Measurements from ENCODE around the gene RTN1.
"Not testable (repeated sequence)": the region's sequence is repeated elsewhere in the genome, so short reads cannot be mapped to it uniquely, and the experiment has no call there.

Gene RTN1

DNA sequence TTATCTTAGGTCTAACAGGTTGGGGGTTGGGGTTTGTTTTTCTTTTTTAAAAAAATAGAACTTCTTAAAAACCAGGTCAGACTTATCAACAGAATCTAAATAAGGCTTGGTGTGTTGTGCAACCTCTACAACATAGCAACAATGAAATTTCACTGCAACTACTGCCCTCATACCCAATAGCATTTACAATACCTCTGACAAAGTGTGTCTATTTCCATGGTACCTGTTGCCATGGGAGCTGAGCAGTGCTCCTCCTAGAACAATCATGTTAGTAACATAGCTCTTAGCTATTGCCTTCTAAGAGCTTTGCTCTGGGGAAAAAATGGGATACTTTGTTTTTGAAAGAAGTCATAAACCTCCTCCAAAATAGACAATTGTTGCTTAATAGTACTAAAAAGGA, 190.7 kb downstream of the RTN1 start:
- no peak overlapping the region for H3K4me3 ChIP-seq (ENCODE audit: low read depth, low read length)
- TF ChIP-seq, protein P1, sequence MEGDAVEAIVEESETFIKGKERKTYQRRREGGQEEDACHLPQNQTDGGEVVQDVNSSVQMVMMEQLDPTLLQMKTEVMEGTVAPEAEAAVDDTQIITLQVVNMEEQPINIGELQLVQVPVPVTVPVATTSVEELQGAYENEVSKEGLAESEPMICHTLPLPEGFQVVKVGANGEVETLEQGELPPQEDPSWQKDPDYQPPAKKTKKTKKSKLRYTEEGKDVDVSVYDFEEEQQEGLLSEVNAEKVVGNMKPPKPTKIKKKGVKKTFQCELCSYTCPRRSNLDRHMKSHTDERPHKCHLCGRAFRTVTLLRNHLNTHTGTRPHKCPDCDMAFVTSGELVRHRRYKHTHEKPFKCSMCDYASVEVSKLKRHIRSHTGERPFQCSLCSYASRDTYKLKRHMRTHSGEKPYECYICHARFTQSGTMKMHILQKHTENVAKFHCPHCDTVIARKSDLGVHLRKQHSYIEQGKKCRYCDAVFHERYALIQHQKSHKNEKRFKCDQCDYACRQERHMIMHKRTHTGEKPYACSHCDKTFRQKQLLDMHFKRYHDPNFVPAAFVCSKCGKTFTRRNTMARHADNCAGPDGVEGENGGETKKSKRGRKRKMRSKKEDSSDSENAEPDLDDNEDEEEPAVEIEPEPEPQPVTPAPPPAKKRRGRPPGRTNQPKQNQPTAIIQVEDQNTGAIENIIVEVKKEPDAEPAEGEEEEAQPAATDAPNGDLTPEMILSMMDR (conservative IDR thresholded peaks at IDR 0.05; ENCODE audit: low read depth, low read length): no peak
- peak; percentile 65 for DNase-seq (ENCODE audit: low read depth)

DNA sequence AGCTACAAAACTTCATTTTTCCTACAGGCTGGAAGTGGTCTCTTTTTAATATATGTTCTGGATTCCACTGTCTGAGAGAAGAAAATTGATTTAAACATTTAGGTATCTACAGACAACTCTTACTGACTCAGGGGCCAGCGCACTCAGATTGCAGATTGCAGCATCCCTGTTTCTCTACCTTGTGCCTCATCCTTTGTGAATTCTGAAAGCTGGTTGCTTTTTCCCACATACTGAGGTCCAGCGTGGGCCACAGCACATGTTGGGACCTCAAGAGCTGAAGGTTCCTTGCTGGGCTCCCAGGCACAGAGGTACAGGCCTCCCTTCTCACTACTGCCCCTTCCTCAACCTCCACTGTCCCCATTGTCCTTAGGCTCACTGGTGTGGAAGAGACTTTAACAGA, 192.2 kb downstream of the RTN1 start:
- no peak overlapping the region for H3K4me3 ChIP-seq (ENCODE audit: low read depth, low read length)
- peak; percentile 2 for DNase-seq (ENCODE audit: low read depth)
- TF ChIP-seq, protein P1 (conservative IDR thresholded peaks at IDR 0.05; ENCODE audit: low read depth, low read length): no peak

DNA sequence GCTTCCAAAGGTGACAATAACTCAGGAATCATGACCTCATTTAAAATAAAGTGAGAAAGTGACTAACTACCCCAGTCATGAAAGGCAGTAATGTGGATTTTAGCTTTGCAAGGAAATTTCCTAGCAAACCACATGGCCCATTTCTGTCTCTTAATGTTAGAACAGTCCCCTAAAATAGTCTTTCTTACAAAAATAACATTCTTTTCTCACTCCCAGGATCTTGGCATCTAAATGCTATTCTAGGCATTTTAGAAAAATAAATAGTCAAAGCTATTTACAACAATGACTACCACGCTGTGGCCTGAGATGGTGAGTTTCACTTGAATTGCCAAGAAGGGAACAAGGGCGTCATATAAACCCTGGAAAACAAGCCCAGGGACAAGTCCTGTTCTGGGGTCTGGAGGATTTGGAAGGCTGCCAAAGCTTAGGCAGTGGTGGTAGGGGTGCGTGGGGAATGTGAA, 192.8 kb downstream of the RTN1 start:
- H3K4me3 ChIP-seq (ENCODE audit: low read depth, low read length): no peak overlapping the region
- peak; percentile 63 for DNase-seq (ENCODE audit: low read depth)
- TF ChIP-seq, protein P1 (conservative IDR thresholded peaks at IDR 0.05; ENCODE audit: low read depth, low read length): no peak

DNA sequence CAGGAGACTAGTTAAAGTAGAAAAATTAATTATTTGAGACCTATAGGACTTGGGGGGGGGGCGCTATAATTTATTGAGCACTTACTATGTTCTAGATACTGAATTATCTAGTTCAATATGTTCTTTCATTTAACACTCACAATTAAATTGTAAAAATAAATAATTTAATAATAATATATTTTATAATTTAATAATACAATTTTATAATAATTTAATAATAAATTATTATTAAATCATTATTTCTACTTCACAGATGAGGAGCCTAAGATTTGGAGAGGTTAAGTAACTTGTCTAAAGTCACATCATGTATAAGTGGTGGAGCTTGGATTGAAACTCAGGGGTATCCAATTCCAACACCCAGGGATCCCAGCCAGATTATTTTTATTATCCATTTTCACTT, 195.2 kb downstream of the RTN1 start:
- TF ChIP-seq, protein P1 (conservative IDR thresholded peaks at IDR 0.05; ENCODE audit: low read depth, low read length): no peak
- DNase-seq (ENCODE audit: low read depth): no peak

DNA sequence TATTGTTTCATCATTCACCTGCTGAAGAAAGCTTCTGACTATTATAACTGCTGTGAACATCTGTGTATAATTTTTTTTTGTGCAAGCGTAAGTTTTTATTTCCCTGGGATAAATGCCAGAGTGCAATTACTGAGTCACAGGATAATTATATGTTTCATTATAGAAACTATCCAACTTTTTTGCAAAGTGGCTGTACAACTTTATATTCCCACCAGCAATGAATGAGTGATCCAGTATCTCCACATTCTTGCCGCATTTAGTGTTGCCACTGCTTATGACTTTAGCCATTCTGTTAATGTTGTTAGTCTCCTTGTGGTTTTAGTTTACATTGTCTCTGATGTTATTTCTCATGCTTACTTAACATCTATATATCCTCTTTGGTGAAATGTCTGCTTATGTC, 205.8 kb downstream of the RTN1 start:
- TF ChIP-seq, protein P1 (conservative IDR thresholded peaks at IDR 0.05; ENCODE audit: low read depth, low read length): no peak
- no peak for DNase-seq (ENCODE audit: low read depth)
- H3K4me3 ChIP-seq (ENCODE audit: low read depth, low read length): no peak overlapping the region

More for the DNA sequence above, 195.2 kb downstream of the RTN1 start:
- no peak overlapping the region for H3K4me3 ChIP-seq (ENCODE audit: low read depth, low read length)

DNA sequence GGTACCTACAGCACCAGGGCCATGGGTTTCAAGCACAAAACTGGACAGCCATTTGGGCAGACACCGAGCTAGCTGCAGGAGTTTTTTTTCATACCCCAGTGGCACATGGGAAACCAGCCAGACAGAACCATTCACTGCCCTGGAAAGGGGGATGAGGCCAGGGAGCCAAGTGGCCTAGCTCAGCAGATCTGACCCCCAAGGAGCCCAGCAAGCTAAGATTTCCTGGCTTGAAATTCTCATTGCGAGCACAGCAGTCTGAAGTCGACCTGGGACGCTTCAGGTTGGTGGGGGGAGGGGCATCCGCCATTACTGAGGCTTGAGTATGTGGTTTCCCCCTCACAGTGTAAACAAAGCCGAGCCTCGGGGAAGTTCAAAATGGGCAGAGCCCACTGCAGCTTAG, 212.8 kb downstream of the RTN1 start:
- H3K4me3 ChIP-seq (ENCODE audit: low read depth, low read length): no peak overlapping the region
- TF ChIP-seq, protein P1 (conservative IDR thresholded peaks at IDR 0.05; ENCODE audit: low read depth, low read length): no peak
- no peak for DNase-seq (ENCODE audit: low read depth)

DNA sequence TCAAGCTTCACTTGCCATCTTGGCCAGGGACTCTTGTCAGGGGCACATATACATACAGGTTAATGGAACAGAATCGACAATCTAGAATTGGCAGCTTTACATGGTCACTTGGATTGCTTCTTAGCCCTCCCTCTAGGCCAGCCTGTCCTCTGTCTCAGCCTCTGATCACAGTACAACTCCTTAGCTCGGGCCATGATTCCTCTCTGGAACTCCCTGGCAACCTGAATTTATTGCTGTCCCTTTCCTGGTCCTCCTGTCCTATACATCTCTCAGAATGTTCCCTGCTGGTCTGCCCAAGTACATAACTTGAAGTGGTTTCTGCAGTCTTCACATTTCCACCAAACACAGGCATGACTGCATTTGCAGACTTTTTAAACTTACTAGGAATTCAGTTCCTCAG, 214.1 kb downstream of the RTN1 start:
- DNase-seq (ENCODE audit: low read depth): peak; percentile 1
- TF ChIP-seq, protein P1 (conservative IDR thresholded peaks at IDR 0.05; ENCODE audit: low read depth, low read length): no peak
- no peak overlapping the region for H3K4me3 ChIP-seq (ENCODE audit: low read depth, low read length)

DNA sequence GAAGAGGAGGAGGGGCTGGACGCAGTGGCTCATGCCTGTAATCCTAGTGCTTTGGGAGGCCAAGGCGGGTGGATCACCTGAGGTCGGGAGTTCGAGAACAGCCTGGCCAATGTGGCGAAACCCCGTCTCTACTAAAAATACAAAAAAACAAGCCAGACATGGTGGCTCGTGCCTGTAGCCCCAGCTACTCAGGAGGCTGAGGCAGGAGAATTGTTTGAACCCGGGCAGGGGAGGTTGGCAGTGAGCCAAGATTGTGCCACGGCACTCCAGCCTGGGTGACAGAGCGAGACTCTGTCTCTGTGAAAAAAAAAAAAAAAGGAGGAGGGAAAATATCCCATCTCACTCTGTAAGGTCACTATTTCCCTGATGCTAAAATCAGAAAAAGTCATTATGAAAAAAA, 216.4 kb downstream of the RTN1 start:
- not testable (repeated sequence) for H3K4me3 ChIP-seq (ENCODE audit: low read depth, low read length); DNase-seq (ENCODE audit: low read depth)

DNA sequence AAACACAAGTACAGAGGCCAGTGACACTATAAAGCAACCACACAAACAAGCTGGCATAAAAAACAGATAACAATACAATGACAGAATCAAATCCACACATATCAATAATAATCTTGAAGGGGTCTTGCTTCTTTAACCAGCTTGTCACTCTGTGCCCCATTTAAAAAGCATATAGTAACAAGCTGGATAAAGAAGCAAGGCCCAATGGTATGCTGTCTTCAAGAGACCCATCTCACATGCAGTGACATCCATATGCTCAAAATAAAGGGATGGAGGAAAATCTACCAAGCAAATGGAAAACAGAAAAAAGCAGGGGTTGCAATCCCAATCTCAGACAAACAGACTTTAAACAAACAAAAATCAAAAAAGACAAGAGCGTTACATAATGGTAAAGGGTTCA, 223.7 kb downstream of the RTN1 start:
- not testable (repeated sequence) for H3K4me3 ChIP-seq (ENCODE audit: low read depth, low read length); DNase-seq (ENCODE audit: low read depth)

Measured in choroid plexus epithelial cell (primary cell).